HepG2 (cell line): ENCODE measurements around the gene NCKAP1. TPM values are rescaled to one million over a fixed set of nuclear protein-coding genes. Genes with fewer than 3 reads are reported as not detected.

Experiments used
- ATAC-seq: fragments of 200-7000 bp; cut with Tn5 transposase; 3 replicates; pipeline ENCODE4 v1.9.1; 2020; ENCODE audit warnings: mild to moderate bottlenecking, moderate library complexity
- BruUV-seq: library from RNA; stranded (reverse); fragments of 400-500 nt; replicated peaks from 2 replicates; lab custom pipeline; 2021; lab: Mats Ljungman, UMichigan
- CTCF ChIA-PET: fragments of 300-600 bp; formaldehyde crosslinking; extraction: SDS; loops from one replicate; lab custom pipeline; 2021; ENCODE audit warnings: low total read pairs, inconsistent platforms, low intra/inter-chr PET ratio; lab: Yijun Ruan, JAX
- POLR2A ChIA-PET: fragments of 350-600 bp; sonication (Branson Sonifier 250); formaldehyde crosslinking; loops from one replicate; lab custom pipeline; 2020; ENCODE audit warnings: antibody characterized with exemption, inconsistent platforms; lab: Yijun Ruan, JAX
- DNase-seq: peaks from one replicate; pipeline ENCODE4 v3.0.0-alpha.2; 2015; ENCODE audit warnings: low spot score
- FAIRE-seq: peaks from 3 replicates; lab custom pipeline; 2011; peaks lifted over from hg19 to GRCh38; lab: Jason Lieb, UNC
- H2AFZ ChIP-seq: one replicate; pipeline ENCODE4 v1.6.1; 2011; ENCODE audit warnings: low read length, inconsistent platforms
- H3K27ac ChIP-seq: fragments of 300-600 bp; 3 replicates; pipeline ENCODE4 v1.8.0; 2011; ENCODE audit warnings: mixed run types, mild to moderate bottlenecking, mixed read lengths, low read length, inconsistent platforms; ENCODE audit not compliant: insufficient read depth; ENCODE audit errors: extremely low read length
- H3K27me3 ChIP-seq, 2 experiments: fragments of 200-600 bp in 1 of 2; 2 replicates in 1 of 2; 3 replicates in 1 of 2; pipeline versions ENCODE4 v1.6.0 to v1.8.0; 2011; ENCODE audit warnings: low read length in 2 of 2, mild to moderate bottlenecking in 2 of 2, moderate library complexity in 2 of 2, inconsistent platforms in 1 of 2; ENCODE audit not compliant: insufficient read depth in 2 of 2, control insufficient read depth in 1 of 2
- H3K36me3 ChIP-seq, 2 experiments: fragments of 200-600 bp in 1 of 2; replicated peaks in 1 of 2; 2 replicates in 1 of 2; 3 replicates in 1 of 2; pipeline versions ENCODE4 v1.5.1 to v1.8.0; 2011; ENCODE audit warnings: low read length in 2 of 2, inconsistent platforms in 1 of 2; ENCODE audit not compliant: insufficient read depth in 2 of 2, control insufficient read depth in 1 of 2
- H3K4me1 ChIP-seq: 2 replicates; pipeline ENCODE4 v1.5.1; 2012; ENCODE audit warnings: low read length, inconsistent platforms; ENCODE audit not compliant: insufficient read depth
- H3K4me2 ChIP-seq: 2 replicates; pipeline ENCODE4 v1.6.0; 2011; ENCODE audit warnings: low read depth, low read length, inconsistent platforms
- H3K4me3 ChIP-seq, 3 experiments: fragments of 200-600 bp in 1 of 3; sonication (generic), shearing (Covaris generic) in 1 of 3; replicated peaks in 1 of 3; 2 replicates each; pipeline ENCODE4 v1.5.1; 2011 to 2016; ENCODE audit warnings: low read length in 3 of 3, inconsistent platforms in 2 of 3, low read depth in 2 of 3, mild to moderate bottlenecking in 2 of 3, control low read depth in 1 of 3, mixed read lengths in 1 of 3; ENCODE audit not compliant: insufficient read depth in 1 of 3
- H3K79me2 ChIP-seq: one replicate; pipeline ENCODE4 v1.6.1; 2011; ENCODE audit warnings: low read length, inconsistent platforms; ENCODE audit not compliant: insufficient read depth
- H3K9ac ChIP-seq: 2 replicates; pipeline ENCODE4 v1.6.0; 2011; ENCODE audit warnings: mild to moderate bottlenecking, low read depth, low read length, inconsistent platforms; ENCODE audit not compliant: insufficient read depth
- H3K9me3 ChIP-seq: 2 replicates; pipeline ENCODE4 v1.5.1; 2012; ENCODE audit warnings: mild to moderate bottlenecking, low read length
- H4K20me1 ChIP-seq: 2 replicates; pipeline ENCODE4 v1.6.0; 2011; ENCODE audit warnings: inconsistent platforms, mild to moderate bottlenecking, low read length, moderate library complexity; ENCODE audit not compliant: insufficient read depth
- ATF1 ChIP-seq: IDR thresholded peaks from 2 replicates; pipeline ENCODE4 v1.6.1; 2016; ENCODE audit warnings: mild to moderate bottlenecking, control low read depth
- DMAP1 ChIP-seq: IDR thresholded peaks from 2 replicates; pipeline ENCODE4 v1.6.1; 2016
- ELF3 ChIP-seq: IDR thresholded peaks from 2 replicates; pipeline ENCODE4 v1.6.1; 2016; ENCODE audit warnings: missing genetic modification reagents, missing compliant biosample characterization
- HDAC6 ChIP-seq: fragments of 200-600 bp; sonication (generic); IDR thresholded peaks from 2 replicates; pipeline ENCODE4 v1.7.0; 2017; ENCODE audit warnings: mild to moderate bottlenecking, antibody characterized with exemption, low read length, low read depth
- MATR3 ChIP-seq: sonication (generic); formaldehyde crosslinking; IDR thresholded peaks from 2 replicates; pipeline ENCODE4 v1.4.0; 2020; ENCODE audit warnings: missing genetic modification reagents
- NFKB2 ChIP-seq: sonication (generic); formaldehyde crosslinking; IDR thresholded peaks from 2 replicates; pipeline ENCODE4 v1.4.0; 2020; ENCODE audit warnings: missing genetic modification reagents, borderline replicate concordance
- RBM39 ChIP-seq: fragments of 200-400 bp; formaldehyde crosslinking; IDR thresholded peaks from one replicate; pipeline ENCODE4 v1.6.1; 2018; ENCODE audit warnings: antibody characterized with exemption, mild to moderate bottlenecking, low read depth, low read length; ENCODE audit not compliant: poor library complexity, severe bottlenecking
- ZBTB7A ChIP-seq: sonication (generic); formaldehyde crosslinking; IDR thresholded peaks from 2 replicates; pipeline ENCODE4 v1.8.0; 2022; ENCODE audit warnings: mild to moderate bottlenecking, missing genetic modification reagents
- ZNF431 ChIP-seq: sonication (generic); formaldehyde crosslinking; IDR thresholded peaks from 2 replicates; pipeline ENCODE4 v1.9.0; 2022; ENCODE audit warnings: missing genetic modification reagents, low read depth, mild to moderate bottlenecking, borderline replicate concordance
- ZNF432 ChIP-seq: sonication (generic); formaldehyde crosslinking; IDR thresholded peaks from 2 replicates; pipeline ENCODE4 v1.5.0; 2020; ENCODE audit warnings: missing genetic modification reagents, mild to moderate bottlenecking, borderline replicate concordance
- ZNF503 ChIP-seq: sonication (generic); formaldehyde crosslinking; IDR thresholded peaks from 2 replicates; pipeline ENCODE4 v1.4.0; 2020; ENCODE audit warnings: missing genetic modification reagents
- ZNF549 ChIP-seq: sonication (generic); formaldehyde crosslinking; IDR thresholded peaks from 2 replicates; pipeline ENCODE4 v1.5.0; 2020; ENCODE audit warnings: missing genetic modification reagents
- WGBS: methylation state at CpG from one replicate; pipeline ENCODE4 v1.1.6; 2017; ENCODE audit warnings: low lambda C conversion rate; 5-methylcytosine and 5-hydroxymethylcytosine counted together
- in situ Hi-C: cut with HindIII; loops from 2 replicates; pipeline ENCODE4 v1.10.0; 2017; ENCODE audit warnings: low pct_unique_long_range_greater_than_20kb; ENCODE audit not compliant: extremely low pct_ligation_motif_present
- intact Hi-C: fragments of 100-400 bp; cut with micrococcal nuclease; formaldehyde crosslinking; loops from one replicate; pipeline ENCODE4 v1.10.0; 2022; ENCODE audit not compliant: unreplicated experiment
- polyA plus RNA-seq, 8 experiments: library from polyadenylated mRNA; depleted of rRNA in 3 of 8; stranded (reverse) in 7 of 8; unstranded in 1 of 8; fragments of >200 nt; fragmentation: Illumina TruSeq in 4 of 8; extraction: Trizol in 4 of 8; gene quantifications; 2 replicates each; pipeline versions ENCODE4 v1.2.1 to v1.2.3, GENCODE V29; 2011 to 2016; ENCODE audit warnings: low read depth in 4 of 8, missing spikeins in 1 of 8, mixed read lengths in 1 of 8; ENCODE audit not compliant: insufficient read depth in 1 of 8
- total RNA-seq, 5 experiments: library from RNA; depleted of rRNA; stranded (reverse); fragments of >200 nt; fragmentation: Illumina TruSeq; extraction: Trizol; gene quantifications; 2 replicates each; pipeline ENCODE4 v1.2.3, GENCODE V29; 2016; ENCODE audit warnings: low read depth in 1 of 5
- TF ChIP-seq, protein P1 (sequence below): sonication (generic); formaldehyde crosslinking; IDR thresholded peaks from 2 replicates; pipeline ENCODE4 v1.9.0; 2021; ENCODE audit warnings: missing genetic modification reagents, mild to moderate bottlenecking, borderline replicate concordance
- TF ChIP-seq, protein P2 (sequence below): sonication (generic); formaldehyde crosslinking; IDR thresholded peaks from 2 replicates; pipeline ENCODE4 v1.5.0; 2020; ENCODE audit warnings: mild to moderate bottlenecking, missing genetic modification reagents

NCKAP1 gene
- total and polyA plus RNA-seq, 2 of the 13 experiments (the other 11 are each of a cell fraction or from before 2014, with no cell fraction given) = 72.1 to 96.3 TPM

- Histone ChIP-seq H3K4me1 (peaks cover 10% of the 10 kb centered on the region), H3K27me3 (no peaks in the 10 kb centered on the region), H2AFZ (no peak overlapping the region), H3K27ac (no peak overlapping the region), H4K20me1 (no peaks in the 10 kb centered on the region), H3K4me2 (no peak overlapping the region), H3K9ac (no peak overlapping the region), H3K36me3 (no peaks in the 10 kb centered on the region), H3K4me3 (no peak overlapping the region), H3K9me3 (no peaks in the 10 kb centered on the region), H3K79me2 (no peaks in the 10 kb centered on the region)
- no peak for FAIRE-seq
- TF ChIP-seq DMAP1 (CRISPR knock-in tag) (no peak), MATR3 (CRISPR knock-in tag) (no peak), ZNF432 (CRISPR knock-in tag) (no peak), ATF1 (CRISPR knock-in tag) (no peak)
- TF ChIP-seq, protein P1, sequence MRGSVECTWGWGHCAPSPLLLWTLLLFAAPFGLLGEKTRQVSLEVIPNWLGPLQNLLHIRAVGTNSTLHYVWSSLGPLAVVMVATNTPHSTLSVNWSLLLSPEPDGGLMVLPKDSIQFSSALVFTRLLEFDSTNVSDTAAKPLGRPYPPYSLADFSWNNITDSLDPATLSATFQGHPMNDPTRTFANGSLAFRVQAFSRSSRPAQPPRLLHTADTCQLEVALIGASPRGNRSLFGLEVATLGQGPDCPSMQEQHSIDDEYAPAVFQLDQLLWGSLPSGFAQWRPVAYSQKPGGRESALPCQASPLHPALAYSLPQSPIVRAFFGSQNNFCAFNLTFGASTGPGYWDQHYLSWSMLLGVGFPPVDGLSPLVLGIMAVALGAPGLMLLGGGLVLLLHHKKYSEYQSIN (CRISPR knock-in tag) = no peak
- intact Hi-C loops = no loop called here
- BruUV-seq = no TSS peak
- CTCF ChIA-PET = no interaction called here
- in situ Hi-C loops = no loop called here
- no peak for DNase-seq
- WGBS = 90% methylated on average over 2 of the region's 2 CpGs
- POLR2A ChIA-PET = no interaction called here
- ATAC-seq = no peak
Observed at GRCh38 chr2:182903566-182903965, 134.7 kb downstream of the NCKAP1 start.

GRCh38 chr2:182901748-182902147 is 136.5 kb downstream of the NCKAP1 start:
- Histone ChIP-seq H3K9me3 (no peaks in the 10 kb centered on the region), H3K4me3 (no peak overlapping the region), H3K27me3 (no peaks in the 10 kb centered on the region), H3K36me3 (no peaks in the 10 kb centered on the region), H3K79me2 (no peaks in the 10 kb centered on the region), H3K9ac (no peak overlapping the region), H3K4me2 (no peak overlapping the region), H4K20me1 (no peaks in the 10 kb centered on the region), H2AFZ (no peak overlapping the region), H3K27ac (no peak overlapping the region), H3K4me1 (peaks cover 10% of the 10 kb centered on the region)
- CTCF ChIA-PET = no interaction called here
- intact Hi-C loops (no loop called here), in situ Hi-C loops (no loop called here)
- POLR2A ChIA-PET = no interaction called here
- DNase-seq = no peak
- FAIRE-seq = no peak
- no TSS peak for BruUV-seq
- WGBS = 98% methylated on average over 6 of the region's 6 CpGs
- peak; percentile 16; the same call in 2 of the 3 replicates for ATAC-seq
- TF ChIP-seq HDAC6 (no peak), ZNF503 (CRISPR knock-in tag) (no peak), ELF3 (no peak), ZNF549 (CRISPR knock-in tag) (no peak), ZBTB7A (no peak), ZNF431 (no peak), NFKB2 (no peak), RBM39 (no peak)
- TF ChIP-seq, protein P2, sequence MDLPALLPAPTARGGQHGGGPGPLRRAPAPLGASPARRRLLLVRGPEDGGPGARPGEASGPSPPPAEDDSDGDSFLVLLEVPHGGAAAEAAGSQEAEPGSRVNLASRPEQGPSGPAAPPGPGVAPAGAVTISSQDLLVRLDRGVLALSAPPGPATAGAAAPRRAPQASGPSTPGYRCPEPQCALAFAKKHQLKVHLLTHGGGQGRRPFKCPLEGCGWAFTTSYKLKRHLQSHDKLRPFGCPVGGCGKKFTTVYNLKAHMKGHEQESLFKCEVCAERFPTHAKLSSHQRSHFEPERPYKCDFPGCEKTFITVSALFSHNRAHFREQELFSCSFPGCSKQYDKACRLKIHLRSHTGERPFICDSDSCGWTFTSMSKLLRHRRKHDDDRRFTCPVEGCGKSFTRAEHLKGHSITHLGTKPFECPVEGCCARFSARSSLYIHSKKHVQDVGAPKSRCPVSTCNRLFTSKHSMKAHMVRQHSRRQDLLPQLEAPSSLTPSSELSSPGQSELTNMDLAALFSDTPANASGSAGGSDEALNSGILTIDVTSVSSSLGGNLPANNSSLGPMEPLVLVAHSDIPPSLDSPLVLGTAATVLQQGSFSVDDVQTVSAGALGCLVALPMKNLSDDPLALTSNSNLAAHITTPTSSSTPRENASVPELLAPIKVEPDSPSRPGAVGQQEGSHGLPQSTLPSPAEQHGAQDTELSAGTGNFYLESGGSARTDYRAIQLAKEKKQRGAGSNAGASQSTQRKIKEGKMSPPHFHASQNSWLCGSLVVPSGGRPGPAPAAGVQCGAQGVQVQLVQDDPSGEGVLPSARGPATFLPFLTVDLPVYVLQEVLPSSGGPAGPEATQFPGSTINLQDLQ (CRISPR knock-in tag) = no peak
